Measurements from ENCODE around the gene NCKAP5. TPM values are rescaled to one million over a fixed set of nuclear protein-coding genes. Genes with fewer than 3 reads are reported as not detected.

Gene NCKAP5
- total RNA-seq, 1 experiment from 2014 or later, result not detected

- H3K4me2 ChIP-seq, result no peak overlapping the region
- H3K4me3 ChIP-seq, result no peak overlapping the region
- no peaks in the 10 kb centered on the region for H3K36me3 ChIP-seq (ENCODE audit: low read depth)
- no peak overlapping the region for H2AFZ ChIP-seq
- no peaks in the 10 kb centered on the region for H3K9me3 ChIP-seq (ENCODE audit: insufficient read depth, low read depth)
- no peaks in the 10 kb centered on the region for H3K9me2 ChIP-seq (ENCODE audit: insufficient read depth)
- TF ChIP-seq EZH2 (IDR thresholded peaks at IDR 0.05; ENCODE audit: low read depth) (no peak), CTCF (conservative IDR thresholded peaks at IDR 0.05) (no peak)
- no peaks in the 10 kb centered on the region for H3F3A ChIP-seq (ENCODE audit: insufficient read depth, low read depth)
- H3K4me1 ChIP-seq (replicated peaks; ENCODE audit: insufficient read depth), result no peaks in the 10 kb centered on the region
- no peaks in the 10 kb centered on the region for H3K79me2 ChIP-seq (ENCODE audit: low read depth)
- ChIA-PET CTCF (no interaction called here), POLR2A (ENCODE audit: unreplicated experiment) (no interaction called here)
- no peaks in the 10 kb centered on the region for H4K20me1 ChIP-seq (ENCODE audit: insufficient read depth)
- H3K27ac ChIP-seq, result no peak overlapping the region
- H3K27me3 ChIP-seq (ENCODE audit: insufficient read depth, low read depth), result peaks cover 33% of the 10 kb centered on the region; the same call in 1 of the 2 replicates
- no peak for DNase-seq
- no TSS peak for BruUV-seq (replicated peaks)
- intact Hi-C loops (cut with micrococcal nuclease; ENCODE audit: unreplicated experiment), result no loop called here
These were observed 223.4 kb downstream of the NCKAP5 start for GRCh38 chr2:133344849-133345248.

GRCh38 chr2:133343018-133343352 lies 225.3 kb downstream of the NCKAP5 start:
- no peak overlapping the region for H3K27ac ChIP-seq
- no peaks in the 10 kb centered on the region for H3K36me3 ChIP-seq (ENCODE audit: low read depth)
- POLR2A ChIA-PET (ENCODE audit: unreplicated experiment), result no interaction called here
- no peaks in the 10 kb centered on the region for H3K4me1 ChIP-seq (replicated peaks; ENCODE audit: insufficient read depth)
- no peaks in the 10 kb centered on the region for H3K9me3 ChIP-seq (ENCODE audit: insufficient read depth, low read depth)
- H3K4me2 ChIP-seq, result no peak overlapping the region
- no peaks in the 10 kb centered on the region for H3K79me2 ChIP-seq (ENCODE audit: low read depth)
- H3K27me3 ChIP-seq (ENCODE audit: insufficient read depth, low read depth), result peaks cover 25% of the 10 kb centered on the region; the same call in 1 of the 2 replicates
- TF ChIP-seq CTCF (conservative IDR thresholded peaks at IDR 0.05) (no peak), EZH2 (IDR thresholded peaks at IDR 0.05; ENCODE audit: low read depth) (no peak)
- H3K4me3 ChIP-seq, result no peak overlapping the region
- H3F3A ChIP-seq (ENCODE audit: insufficient read depth, low read depth), result no peaks in the 10 kb centered on the region
- no TSS peak for BruUV-seq (replicated peaks)
- H4K20me1 ChIP-seq (ENCODE audit: insufficient read depth), result no peaks in the 10 kb centered on the region
- no peaks in the 10 kb centered on the region for H3K9me2 ChIP-seq (ENCODE audit: insufficient read depth)
- CTCF ChIA-PET, result no interaction called here
- intact Hi-C loops (cut with micrococcal nuclease; ENCODE audit: unreplicated experiment), result no loop called here
- H2AFZ ChIP-seq, result no peak overlapping the region
- DNase-seq, result no peak

GRCh38 chr2:133342286-133343017 lies 225.8 kb downstream of the NCKAP5 start:
- no peaks in the 10 kb centered on the region for H3K36me3 ChIP-seq (ENCODE audit: low read depth)
- no peak for DNase-seq
- H3K9me2 ChIP-seq (ENCODE audit: insufficient read depth), result no peaks in the 10 kb centered on the region
- H2AFZ ChIP-seq, result no peak overlapping the region
- no peak overlapping the region for H3K4me2 ChIP-seq
- ChIA-PET POLR2A (ENCODE audit: unreplicated experiment) (no interaction called here), CTCF (no interaction called here)
- intact Hi-C loops (cut with micrococcal nuclease; ENCODE audit: unreplicated experiment), result no loop called here
- H3K79me2 ChIP-seq (ENCODE audit: low read depth), result no peaks in the 10 kb centered on the region
- no peaks in the 10 kb centered on the region for H4K20me1 ChIP-seq (ENCODE audit: insufficient read depth)
- no peaks in the 10 kb centered on the region for H3F3A ChIP-seq (ENCODE audit: insufficient read depth, low read depth)
- peaks cover 25% of the 10 kb centered on the region; the same call in 1 of the 2 replicates for H3K27me3 ChIP-seq (ENCODE audit: insufficient read depth, low read depth)
- no peak for TF ChIP-seq EZH2 (IDR thresholded peaks at IDR 0.05; ENCODE audit: low read depth)
- TF ChIP-seq CTCF (conservative IDR thresholded peaks at IDR 0.05), result no peak
- no peak overlapping the region for H3K4me3 ChIP-seq
- no peaks in the 10 kb centered on the region for H3K4me1 ChIP-seq (replicated peaks; ENCODE audit: insufficient read depth)
- no peak overlapping the region for H3K27ac ChIP-seq
- no peaks in the 10 kb centered on the region for H3K9me3 ChIP-seq (ENCODE audit: insufficient read depth, low read depth)
- BruUV-seq (replicated peaks), result no TSS peak
